Subcutaneous adipose tissue (tissue), 4 donors: ENCODE data around the gene RREB1. TPM values are rescaled to one million over a fixed set of nuclear protein-coding genes. Genes with fewer than 3 reads are reported as not detected.

Experiments
- total RNA-seq, 4 donors: library from RNA; depleted of rRNA; stranded (reverse); fragments of >200 nt; gene quantifications; one replicate each; pipeline ENCODE4 v1.1.0, GENCODE V29; 2016
- TF ChIP-seq, protein P1 (sequence below): fragments of 450-650 bp; IDR thresholded peaks from one replicate; pipeline ENCODE4 v1.5.1; 2016; ENCODE audit warnings: low read depth, mild to moderate bottlenecking, control low read depth, antibody characterized with exemption, moderate library complexity

RREB1 gene
- total RNA-seq, 4 donors from 2014 or later = 33.0 to 61.0 (median 40.5) TPM

DNA sequence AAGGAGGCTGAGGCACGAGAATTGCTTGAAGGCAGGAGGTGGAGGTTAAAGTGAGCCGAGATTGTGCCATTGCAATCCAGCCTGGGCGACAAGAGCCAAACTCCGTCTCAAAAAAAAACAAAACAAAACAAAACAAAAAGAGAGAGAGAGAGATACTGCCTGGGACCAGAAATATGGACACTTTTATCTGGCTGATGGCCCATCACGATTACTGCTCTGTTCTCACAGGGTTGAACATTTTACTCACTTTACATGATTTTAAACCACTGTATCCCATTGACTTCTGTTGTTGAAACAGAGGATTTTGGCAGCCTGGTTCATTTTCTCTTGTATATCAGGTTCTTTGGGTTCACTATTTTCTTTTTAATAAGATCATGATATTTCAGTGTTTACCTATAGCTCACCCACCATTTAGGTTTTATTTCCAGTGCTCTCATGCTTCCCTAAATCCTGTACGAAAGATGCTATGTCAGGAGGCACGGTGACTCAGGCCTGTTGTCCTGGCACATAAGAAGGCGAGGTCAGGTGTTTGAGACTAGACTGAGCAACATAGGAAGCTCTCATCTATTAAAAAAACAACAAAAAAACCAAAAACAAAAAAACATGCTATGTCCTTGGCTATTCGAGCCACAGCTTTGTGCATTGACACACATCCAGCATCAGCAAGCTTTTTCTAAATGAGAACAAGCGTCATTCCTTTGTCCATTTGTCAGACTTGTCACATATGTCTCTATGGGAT is 34.5 kb upstream of the RREB1 start:
- TF ChIP-seq, protein P1, sequence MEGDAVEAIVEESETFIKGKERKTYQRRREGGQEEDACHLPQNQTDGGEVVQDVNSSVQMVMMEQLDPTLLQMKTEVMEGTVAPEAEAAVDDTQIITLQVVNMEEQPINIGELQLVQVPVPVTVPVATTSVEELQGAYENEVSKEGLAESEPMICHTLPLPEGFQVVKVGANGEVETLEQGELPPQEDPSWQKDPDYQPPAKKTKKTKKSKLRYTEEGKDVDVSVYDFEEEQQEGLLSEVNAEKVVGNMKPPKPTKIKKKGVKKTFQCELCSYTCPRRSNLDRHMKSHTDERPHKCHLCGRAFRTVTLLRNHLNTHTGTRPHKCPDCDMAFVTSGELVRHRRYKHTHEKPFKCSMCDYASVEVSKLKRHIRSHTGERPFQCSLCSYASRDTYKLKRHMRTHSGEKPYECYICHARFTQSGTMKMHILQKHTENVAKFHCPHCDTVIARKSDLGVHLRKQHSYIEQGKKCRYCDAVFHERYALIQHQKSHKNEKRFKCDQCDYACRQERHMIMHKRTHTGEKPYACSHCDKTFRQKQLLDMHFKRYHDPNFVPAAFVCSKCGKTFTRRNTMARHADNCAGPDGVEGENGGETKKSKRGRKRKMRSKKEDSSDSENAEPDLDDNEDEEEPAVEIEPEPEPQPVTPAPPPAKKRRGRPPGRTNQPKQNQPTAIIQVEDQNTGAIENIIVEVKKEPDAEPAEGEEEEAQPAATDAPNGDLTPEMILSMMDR = no peak

DNA sequence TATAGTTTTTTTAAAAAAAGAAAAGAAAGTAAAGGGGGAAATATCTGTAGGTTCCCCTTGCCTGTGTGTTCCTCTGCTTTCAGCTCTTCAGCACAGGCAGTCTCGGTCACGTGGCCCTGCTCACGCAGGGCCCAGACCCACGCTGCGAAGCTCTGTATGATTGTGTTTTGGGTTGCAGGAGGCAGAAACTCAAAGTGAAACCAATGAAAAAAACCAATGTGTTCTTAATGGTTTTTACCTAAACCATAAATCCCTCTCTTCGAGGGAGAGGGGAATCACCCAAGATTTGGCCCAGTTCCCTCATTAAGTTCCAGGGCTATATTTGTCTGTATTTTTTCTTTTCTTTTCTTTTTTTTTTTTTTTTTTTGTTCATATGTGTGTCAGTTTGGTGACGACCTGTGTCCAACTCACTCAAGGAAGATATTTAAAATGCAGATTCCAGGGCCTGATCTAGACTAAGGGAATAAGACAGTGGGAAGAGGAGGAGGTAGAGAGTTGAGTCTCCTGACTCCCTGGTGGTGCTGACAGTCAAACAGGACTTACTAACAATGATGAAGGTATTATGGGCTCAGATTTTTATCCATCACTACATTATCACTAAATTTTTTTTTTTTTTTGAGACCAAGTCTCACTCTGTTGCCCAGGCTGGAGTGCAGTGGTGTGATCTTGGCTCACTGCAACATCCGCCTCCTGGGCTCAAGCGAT is 33.8 kb upstream of the RREB1 start:
- TF ChIP-seq, protein P1 = no peak

DNA sequence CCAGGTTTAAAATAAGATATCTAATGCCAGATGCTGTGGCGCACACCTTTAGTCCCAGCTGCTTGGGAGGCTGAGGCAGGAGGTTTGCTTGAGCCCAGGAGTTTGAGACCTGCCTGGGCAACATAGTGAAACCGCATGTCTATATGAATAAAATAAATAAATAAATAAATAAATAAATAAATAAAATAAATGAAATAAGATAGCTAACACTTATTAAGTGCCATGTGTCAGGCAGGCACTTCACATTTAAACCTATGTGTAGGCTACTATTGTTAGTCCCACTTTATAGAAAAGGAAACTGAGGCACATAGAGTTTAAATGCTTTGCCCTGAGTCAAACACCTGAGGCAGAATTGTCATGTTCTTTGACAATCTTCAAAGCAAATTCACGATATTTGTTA is 32.9 kb upstream of the RREB1 start:
- TF ChIP-seq, protein P1 = no peak

DNA sequence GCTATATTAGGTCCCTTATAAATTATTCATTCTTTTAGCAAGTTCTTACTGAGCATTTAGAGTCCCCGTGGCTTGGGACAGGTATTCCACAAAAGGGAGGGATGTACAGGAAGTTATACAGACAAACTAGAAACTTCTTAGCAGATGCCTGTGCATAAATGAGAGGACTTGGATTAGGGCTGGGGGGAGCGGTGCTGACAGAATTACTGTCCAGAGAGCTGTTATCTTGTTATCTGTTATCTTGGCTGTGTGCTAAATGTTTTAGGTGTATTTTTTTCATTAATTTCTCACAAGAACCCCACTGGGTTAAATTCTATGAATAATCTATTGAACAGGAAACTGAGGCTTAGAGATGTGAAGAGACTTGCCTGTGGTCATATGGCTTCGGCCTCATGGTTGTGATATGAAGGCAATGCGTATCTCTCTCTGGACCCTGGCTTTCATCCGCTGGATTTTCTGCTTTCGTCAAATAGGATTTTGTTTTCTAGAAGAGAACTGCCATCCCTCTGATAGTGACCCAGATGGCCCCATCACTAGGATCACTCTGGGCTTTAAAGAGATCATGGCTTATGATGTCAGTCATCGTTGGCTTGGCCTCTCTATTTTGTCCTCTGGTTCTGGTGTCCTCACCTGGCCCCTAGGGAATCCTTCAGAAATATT is 32.3 kb upstream of the RREB1 start:
- TF ChIP-seq, protein P1 = no peak

DNA sequence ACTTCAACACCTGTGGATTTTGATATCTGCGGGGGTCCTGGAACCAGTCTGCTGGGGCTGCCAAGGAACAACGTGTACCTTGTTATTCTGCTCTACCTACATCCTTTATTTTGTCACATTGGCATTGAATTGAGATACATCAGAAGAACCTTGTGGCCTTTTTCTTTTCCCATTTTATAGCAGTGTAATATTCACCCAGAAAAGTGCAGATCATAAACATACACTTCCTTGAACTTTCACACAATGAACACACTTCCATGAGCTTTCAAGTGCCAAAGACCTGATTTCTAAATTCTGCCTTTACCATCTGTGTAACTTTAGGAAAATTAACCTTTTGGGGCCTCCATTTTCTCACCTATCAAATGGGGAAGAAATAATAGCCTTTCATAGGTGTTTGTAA is 29.9 kb upstream of the RREB1 start:
- TF ChIP-seq, protein P1 = no peak

DNA sequence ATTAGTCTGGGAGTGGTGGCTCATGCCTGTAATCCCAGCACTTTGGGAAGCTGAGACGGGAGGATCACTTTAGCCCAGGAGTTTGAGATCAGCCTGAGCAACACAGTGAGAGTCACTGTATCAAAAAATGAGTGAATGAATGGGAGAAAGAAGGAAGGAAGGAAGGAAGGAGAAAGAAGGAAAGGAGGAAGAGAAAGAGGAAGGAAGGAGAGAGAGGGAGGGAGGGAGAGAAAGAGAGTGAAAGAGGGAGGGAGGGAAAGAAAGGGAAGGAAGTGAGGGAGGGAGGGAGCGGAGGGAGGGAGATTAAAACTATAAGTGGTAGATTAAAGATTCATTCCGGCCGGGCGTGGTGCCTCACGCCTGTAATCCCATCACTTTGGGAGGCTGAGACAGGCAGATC is 28.9 kb upstream of the RREB1 start:
- TF ChIP-seq, protein P1 = no peak

DNA sequence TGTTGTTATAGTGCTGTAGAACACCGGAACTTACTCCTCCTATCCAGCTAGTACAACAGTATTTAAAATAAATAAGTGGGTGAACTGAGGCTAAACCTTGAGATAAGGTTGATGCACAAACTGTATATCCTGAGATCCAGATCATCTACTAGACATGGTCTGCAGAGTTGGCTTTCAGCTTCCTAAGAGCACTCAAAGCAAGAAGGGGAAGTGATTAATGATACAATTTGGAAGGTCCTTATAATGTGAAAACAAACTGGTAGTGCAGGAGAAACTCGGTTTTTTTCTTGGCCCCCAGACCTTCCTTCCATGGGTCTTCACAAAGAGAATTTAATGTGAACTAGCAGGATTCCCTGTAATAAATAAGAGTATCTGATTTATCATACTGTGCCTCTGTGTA is 27.4 kb upstream of the RREB1 start:
- TF ChIP-seq, protein P1 = no peak
